GM12878 (cell line): ENCODE data around the gene MPP2.

ENCODE experiments used
- CREM ChIP-seq: IDR thresholded peaks from 2 replicates; pipeline ENCODE4 v1.6.1; 2014; ENCODE audit warnings: antibody characterized with exemption, low read depth
- HDAC2 ChIP-seq: fragments of 200-600 bp; sonication (generic); IDR thresholded peaks from 2 replicates; pipeline ENCODE4 v1.6.1; 2017
- KLF5 ChIP-seq: fragments of 450-650 bp; IDR thresholded peaks from 2 replicates; pipeline ENCODE4 v1.6.1; 2014; ENCODE audit warnings: mild to moderate bottlenecking; ENCODE audit not compliant: partially characterized antibody
- NR2F1 ChIP-seq: fragments of 450-650 bp; conservative IDR thresholded peaks from 2 replicates; pipeline ENCODE4 v1.6.1; 2017; ENCODE audit warnings: mild to moderate bottlenecking
- POLR2A ChIP-seq: IDR thresholded peaks from 2 replicates; pipeline ENCODE4 v1.6.1; 2011; ENCODE audit warnings: low read depth, mild to moderate bottlenecking, low read length
- RCOR1 ChIP-seq: conservative IDR thresholded peaks from 2 replicates; pipeline ENCODE4 v1.6.1; 2012; ENCODE audit warnings: low read depth, low read length, improper control_type of control experiment
- SMC3 ChIP-seq: IDR thresholded peaks from 2 replicates; pipeline ENCODE4 v1.6.1; 2011; ENCODE audit warnings: low read length, improper control_type of control experiment, borderline replicate concordance
- SPI1 ChIP-seq: IDR thresholded peaks from 2 replicates; pipeline ENCODE4 v1.6.1; 2011; ENCODE audit warnings: low read depth, mild to moderate bottlenecking, low read length, moderate library complexity, borderline replicate concordance; ENCODE audit not compliant: insufficient read depth
- SUZ12 ChIP-seq: fragments of 200-600 bp; sonication (generic); IDR thresholded peaks from one replicate; pipeline ENCODE4 v1.6.1; 2018; ENCODE audit warnings: antibody characterized with exemption, mild to moderate bottlenecking; ENCODE audit not compliant: unreplicated experiment
- TAF1 ChIP-seq: IDR thresholded peaks from 2 replicates; pipeline ENCODE4 v1.6.1; 2011; ENCODE audit warnings: mild to moderate bottlenecking, low read depth, low read length, borderline replicate concordance
- ZBTB40 ChIP-seq: fragments of 450-650 bp; IDR thresholded peaks from 2 replicates; pipeline ENCODE4 v1.6.1; 2016; ENCODE audit warnings: mild to moderate bottlenecking, moderate library complexity, borderline replicate concordance
- TF ChIP-seq, protein P1 (sequence below), 3 experiments: IDR thresholded peaks in 2 of 3; conservative IDR thresholded peaks in 1 of 3; 2 replicates each; pipeline ENCODE4 v1.5.1; 2011; ENCODE audit warnings: low read depth in 3 of 3, low read length in 3 of 3, mild to moderate bottlenecking in 3 of 3, control low read depth in 2 of 3, moderate library complexity in 2 of 3, inconsistent platforms in 1 of 3, mixed read lengths in 1 of 3; ENCODE audit not compliant: control insufficient read depth in 2 of 3, insufficient read depth in 1 of 3; ENCODE audit errors: extremely low read depth in 1 of 3
- TF ChIP-seq, protein P2 (sequence below): IDR thresholded peaks from 2 replicates; pipeline ENCODE4 v1.6.1; 2011; ENCODE audit warnings: low read depth, low read length, improper control_type of control experiment, borderline replicate concordance

- TF ChIP-seq SUZ12 (no peak), ZBTB40 (no peak), KLF5 (no peak), POLR2A (no peak), SPI1 (no peak), HDAC2 (no peak), CREM (no peak), NR2F1 (no peak), TAF1 (no peak), SMC3 (peak; percentile 53; the same call in 1 of the 2 replicates), RCOR1 (no peak)
- TF ChIP-seq, protein P1, sequence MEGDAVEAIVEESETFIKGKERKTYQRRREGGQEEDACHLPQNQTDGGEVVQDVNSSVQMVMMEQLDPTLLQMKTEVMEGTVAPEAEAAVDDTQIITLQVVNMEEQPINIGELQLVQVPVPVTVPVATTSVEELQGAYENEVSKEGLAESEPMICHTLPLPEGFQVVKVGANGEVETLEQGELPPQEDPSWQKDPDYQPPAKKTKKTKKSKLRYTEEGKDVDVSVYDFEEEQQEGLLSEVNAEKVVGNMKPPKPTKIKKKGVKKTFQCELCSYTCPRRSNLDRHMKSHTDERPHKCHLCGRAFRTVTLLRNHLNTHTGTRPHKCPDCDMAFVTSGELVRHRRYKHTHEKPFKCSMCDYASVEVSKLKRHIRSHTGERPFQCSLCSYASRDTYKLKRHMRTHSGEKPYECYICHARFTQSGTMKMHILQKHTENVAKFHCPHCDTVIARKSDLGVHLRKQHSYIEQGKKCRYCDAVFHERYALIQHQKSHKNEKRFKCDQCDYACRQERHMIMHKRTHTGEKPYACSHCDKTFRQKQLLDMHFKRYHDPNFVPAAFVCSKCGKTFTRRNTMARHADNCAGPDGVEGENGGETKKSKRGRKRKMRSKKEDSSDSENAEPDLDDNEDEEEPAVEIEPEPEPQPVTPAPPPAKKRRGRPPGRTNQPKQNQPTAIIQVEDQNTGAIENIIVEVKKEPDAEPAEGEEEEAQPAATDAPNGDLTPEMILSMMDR (IDR thresholded peaks at IDR 0.05 in 2 of 3, conservative IDR thresholded peaks at IDR 0.05 in 1 of 3; ENCODE audit: control insufficient read depth in 2 of 3, extremely low read depth in 1 of 3, insufficient read depth in 1 of 3, low read depth in 3 of 3, low read length in 3 of 3) = peak; percentile 89 to 99 (median 97); a peak in 5 of 6 replicates
- TF ChIP-seq, protein P2, sequence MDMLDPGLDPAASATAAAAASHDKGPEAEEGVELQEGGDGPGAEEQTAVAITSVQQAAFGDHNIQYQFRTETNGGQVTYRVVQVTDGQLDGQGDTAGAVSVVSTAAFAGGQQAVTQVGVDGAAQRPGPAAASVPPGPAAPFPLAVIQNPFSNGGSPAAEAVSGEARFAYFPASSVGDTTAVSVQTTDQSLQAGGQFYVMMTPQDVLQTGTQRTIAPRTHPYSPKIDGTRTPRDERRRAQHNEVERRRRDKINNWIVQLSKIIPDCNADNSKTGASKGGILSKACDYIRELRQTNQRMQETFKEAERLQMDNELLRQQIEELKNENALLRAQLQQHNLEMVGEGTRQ = no peak
Observed at GRCh38 chr17:43846221-43846712, 61.1 kb downstream of the MPP2 start.
